DOHH2 (cell line): Measurements from ENCODE around the gene ADGRG7.

Experiments used
- CTCF ChIP-seq: fragments of 200-600 bp; sonication (generic); IDR thresholded peaks from one replicate; pipeline ENCODE4 v1.5.1; 2014; ENCODE audit warnings: antibody characterized with exemption, mild to moderate bottlenecking, low read depth, low read length; ENCODE audit not compliant: poor library complexity, severe bottlenecking
- EZH2phosphoT487 ChIP-seq: fragments of 200-600 bp; sonication (generic); IDR thresholded peaks from 2 replicates; pipeline ENCODE4 v1.6.1; 2017; ENCODE audit warnings: borderline replicate concordance, mild to moderate bottlenecking, antibody characterized with exemption, low read length, moderate library complexity, mixed read lengths

- no peak for TF ChIP-seq CTCF
- TF ChIP-seq EZH2phosphoT487, result no peak
Observed at GRCh38 chr3:100703865-100704264, 94.5 kb downstream of the ADGRG7 start.
